ENCODE data around the gene HELZ.

Gene HELZ

DNA sequence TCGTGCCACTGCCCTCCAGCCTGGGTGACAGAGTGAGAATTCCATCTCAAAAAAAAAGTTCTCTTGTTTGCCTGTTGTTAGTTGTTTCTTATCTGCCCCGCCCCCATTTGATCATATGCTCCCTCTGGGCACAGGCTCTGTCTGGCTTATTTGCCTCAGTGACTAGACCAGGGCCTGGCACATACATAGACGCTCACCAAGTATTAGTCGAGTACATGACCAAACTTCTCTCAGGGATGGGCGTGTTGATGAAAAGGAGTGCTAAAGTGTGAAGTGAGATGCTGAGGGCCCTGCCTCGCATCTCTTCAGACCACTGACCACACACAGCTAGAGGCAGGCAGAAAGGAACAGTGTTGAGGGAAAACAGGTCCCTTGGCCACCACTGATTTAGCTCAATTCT, 3.3 kb upstream of the HELZ start:
- Histone ChIP-seq H3K36me3 (ENCODE audit: control insufficient read depth, insufficient read depth, low read length) (no peaks in the 10 kb centered on the region), H3K27me3 (ENCODE audit: control insufficient read depth, insufficient read depth, low read length, poor library complexity, severe bottlenecking) (peaks cover 13% of the 10 kb centered on the region), H3K27ac (ENCODE audit: insufficient read depth, low read depth, low read length, poor library complexity, severe bottlenecking) (no peak overlapping the region), H3K9me3 (ENCODE audit: control insufficient read depth, low read length) (no peaks in the 10 kb centered on the region), H3K4me3 (ENCODE audit: insufficient read depth, low read depth, low read length) (no peak overlapping the region), H3K4me1 (ENCODE audit: control insufficient read depth, insufficient read depth, low read length) (no peaks in the 10 kb centered on the region)
- 95 to 96% methylated on average over 6 of the region's 6 CpGs for WGBS, 2 experiments

DNA sequence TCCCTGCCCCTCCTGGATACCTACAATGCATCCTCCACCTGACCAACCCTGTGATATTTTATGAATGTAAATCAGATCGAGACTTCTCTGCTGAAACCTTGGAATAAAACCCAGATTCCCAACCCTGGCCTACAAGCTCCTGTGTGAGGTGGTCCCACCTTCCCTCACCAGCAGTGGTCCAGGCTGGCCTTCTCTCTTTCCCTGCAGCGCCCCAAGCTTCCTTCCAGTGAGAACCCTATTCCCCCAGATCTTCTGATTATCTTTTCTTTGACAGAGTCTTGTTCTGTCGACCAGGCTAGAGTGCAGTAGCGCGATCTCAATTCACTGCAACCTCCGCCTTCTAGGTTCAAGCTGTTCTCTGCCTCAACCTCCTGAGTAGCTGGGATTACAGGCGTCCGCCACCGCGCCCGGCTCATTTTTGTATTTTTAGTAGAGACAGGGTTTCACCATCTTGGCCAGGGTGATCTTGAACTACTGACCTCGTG, 2.5 kb upstream of the HELZ start:
- no peak overlapping the region for H3K27ac ChIP-seq (ENCODE audit: insufficient read depth, low read depth, low read length, poor library complexity, severe bottlenecking)
- no peaks in the 10 kb centered on the region for H3K9me3 ChIP-seq (ENCODE audit: control insufficient read depth, low read length)
- 92 to 93% methylated on average over 12 of the region's 12 CpGs for WGBS, 2 experiments
- no peaks in the 10 kb centered on the region for H3K4me1 ChIP-seq (ENCODE audit: control insufficient read depth, insufficient read depth, low read length)
- H3K27me3 ChIP-seq (ENCODE audit: control insufficient read depth, insufficient read depth, low read length, poor library complexity, severe bottlenecking) = peaks cover 13% of the 10 kb centered on the region
- no peak overlapping the region for H3K4me3 ChIP-seq (ENCODE audit: insufficient read depth, low read depth, low read length)
- H3K36me3 ChIP-seq (ENCODE audit: control insufficient read depth, insufficient read depth, low read length) = no peaks in the 10 kb centered on the region

DNA sequence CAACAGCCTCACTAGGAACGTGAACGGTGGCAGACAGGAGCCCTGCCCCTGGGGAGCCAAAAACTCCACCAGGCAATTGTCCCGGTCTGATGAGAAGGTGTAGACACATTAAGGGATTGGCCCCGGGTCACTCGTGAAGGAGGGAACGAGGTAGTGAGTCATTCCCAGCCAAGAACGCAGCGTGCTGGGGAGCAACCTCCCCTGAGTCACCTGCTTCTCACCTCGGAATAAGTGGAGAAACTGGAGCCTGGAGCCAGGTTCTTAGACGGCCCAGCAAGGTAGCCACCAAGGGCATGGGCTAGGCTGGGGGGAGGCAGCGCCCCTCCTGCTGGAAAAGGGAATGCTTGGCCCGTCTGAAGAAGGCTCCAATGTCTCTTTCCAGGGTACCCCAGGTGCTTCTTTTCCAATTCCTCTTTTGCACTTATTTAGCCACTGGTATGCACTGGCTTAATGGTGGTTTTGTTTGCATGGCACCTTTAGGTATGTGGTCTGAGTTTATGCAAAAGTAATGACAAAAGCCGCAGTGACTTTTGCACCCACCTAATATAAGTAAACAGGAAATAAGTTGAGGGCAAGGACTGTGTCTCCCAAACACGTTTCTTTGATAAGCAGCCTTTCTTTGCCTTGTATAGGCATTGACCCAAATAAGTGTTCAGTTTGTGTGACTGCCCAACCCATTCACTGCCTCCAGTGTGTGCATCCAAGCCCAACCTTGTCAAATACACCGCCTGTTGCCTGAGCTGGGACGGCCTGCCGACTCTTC, 1.8 kb upstream of the HELZ start:
- Histone ChIP-seq H3K36me3 (ENCODE audit: control insufficient read depth, insufficient read depth, low read length) (no peaks in the 10 kb centered on the region), H3K27me3 (ENCODE audit: control insufficient read depth, insufficient read depth, low read length, poor library complexity, severe bottlenecking) (peaks cover 13% of the 10 kb centered on the region), H3K9me3 (ENCODE audit: control insufficient read depth, low read length) (no peaks in the 10 kb centered on the region), H3K27ac (ENCODE audit: insufficient read depth, low read depth, low read length, poor library complexity, severe bottlenecking) (no peak overlapping the region), H3K4me3 (ENCODE audit: insufficient read depth, low read depth, low read length) (peak overlapping the region; percentile 92), H3K4me1 (ENCODE audit: control insufficient read depth, insufficient read depth, low read length) (no peaks in the 10 kb centered on the region)
- WGBS, 2 experiments = 29 to 33% methylated on average over 17 of the region's 17 CpGs

GRCh38 chr17:67246403-67246652, 1.3 kb upstream of the HELZ start:
- peak overlapping the region; percentile 92 for H3K4me3 ChIP-seq (ENCODE audit: insufficient read depth, low read depth, low read length)
- no peak overlapping the region for H3K27ac ChIP-seq (ENCODE audit: insufficient read depth, low read depth, low read length, poor library complexity, severe bottlenecking)
- no peaks in the 10 kb centered on the region for H3K36me3 ChIP-seq (ENCODE audit: control insufficient read depth, insufficient read depth, low read length)
- peaks cover 13% of the 10 kb centered on the region for H3K27me3 ChIP-seq (ENCODE audit: control insufficient read depth, insufficient read depth, low read length, poor library complexity, severe bottlenecking)
- H3K4me1 ChIP-seq (ENCODE audit: control insufficient read depth, insufficient read depth, low read length) = no peaks in the 10 kb centered on the region
- no peaks in the 10 kb centered on the region for H3K9me3 ChIP-seq (ENCODE audit: control insufficient read depth, low read length)
- WGBS, 2 experiments = 3 to 4% methylated on average over 8 of the region's 8 CpGs

DNA sequence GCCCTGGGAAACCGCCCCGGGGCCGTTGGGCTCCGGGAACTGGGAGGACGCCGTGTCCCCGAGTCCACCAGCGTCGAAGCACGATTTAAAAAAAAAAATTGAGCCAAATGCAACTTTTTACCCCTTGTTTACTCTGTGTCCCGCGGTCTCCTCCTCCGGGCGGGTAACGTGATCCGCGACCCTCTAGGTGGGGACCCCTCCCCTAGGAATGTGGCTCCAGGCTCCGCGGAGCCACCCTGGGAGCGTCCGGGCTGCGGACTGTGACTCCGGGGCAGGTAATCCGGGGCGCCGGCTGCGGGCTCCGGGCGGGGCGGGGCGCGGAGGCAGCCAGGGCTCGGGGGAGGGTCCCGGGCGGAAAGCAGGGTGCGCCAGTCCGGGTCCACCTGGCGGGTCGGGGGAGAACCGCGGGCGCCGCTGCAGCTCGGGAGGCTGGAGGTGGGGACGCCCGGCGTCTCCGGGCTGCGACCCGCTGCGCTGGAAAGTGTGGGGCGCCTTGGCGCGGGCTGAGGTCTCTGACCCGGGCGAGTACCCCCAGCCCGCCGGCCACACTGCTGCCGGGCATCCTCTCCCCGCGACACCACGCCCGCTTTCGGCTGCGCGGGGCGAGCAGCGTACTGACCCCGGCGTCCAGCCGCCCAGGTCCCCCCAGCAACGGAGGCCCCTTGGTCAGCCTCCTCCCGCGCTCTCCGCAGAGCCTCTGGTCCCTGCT, 852 bp upstream of the HELZ start:
- peak overlapping the region; percentile 92 for H3K4me3 ChIP-seq (ENCODE audit: insufficient read depth, low read depth, low read length)
- H3K27ac ChIP-seq (ENCODE audit: insufficient read depth, low read depth, low read length, poor library complexity, severe bottlenecking) = peak overlapping the region; percentile 68
- WGBS, 2 experiments = 0% methylated on average over 75 of the region's 75 CpGs
- peaks cover 13% of the 10 kb centered on the region for H3K27me3 ChIP-seq (ENCODE audit: control insufficient read depth, insufficient read depth, low read length, poor library complexity, severe bottlenecking)
- no peaks in the 10 kb centered on the region for H3K36me3 ChIP-seq (ENCODE audit: control insufficient read depth, insufficient read depth, low read length)
- H3K9me3 ChIP-seq (ENCODE audit: control insufficient read depth, low read length) = no peaks in the 10 kb centered on the region
- H3K4me1 ChIP-seq (ENCODE audit: control insufficient read depth, insufficient read depth, low read length) = no peaks in the 10 kb centered on the region

- H3K36me3 ChIP-seq (ENCODE audit: control insufficient read depth, insufficient read depth, low read length) = no peaks in the 10 kb centered on the region
- H3K4me3 ChIP-seq (ENCODE audit: insufficient read depth, low read depth, low read length) = peak overlapping the region; percentile 92
- no peaks in the 10 kb centered on the region for H3K9me3 ChIP-seq (ENCODE audit: control insufficient read depth, low read length)
- no peaks in the 10 kb centered on the region for H3K4me1 ChIP-seq (ENCODE audit: control insufficient read depth, insufficient read depth, low read length)
- 1% methylated on average over 45 to 47 of the region's 47 CpGs for WGBS, 2 experiments
- peaks cover 13% of the 10 kb centered on the region for H3K27me3 ChIP-seq (ENCODE audit: control insufficient read depth, insufficient read depth, low read length, poor library complexity, severe bottlenecking)
- peak overlapping the region; percentile 47 for H3K27ac ChIP-seq (ENCODE audit: insufficient read depth, low read depth, low read length, poor library complexity, severe bottlenecking)
These were observed 444 bp downstream of the HELZ start for GRCh38 chr17:67244431-67245072.

DNA sequence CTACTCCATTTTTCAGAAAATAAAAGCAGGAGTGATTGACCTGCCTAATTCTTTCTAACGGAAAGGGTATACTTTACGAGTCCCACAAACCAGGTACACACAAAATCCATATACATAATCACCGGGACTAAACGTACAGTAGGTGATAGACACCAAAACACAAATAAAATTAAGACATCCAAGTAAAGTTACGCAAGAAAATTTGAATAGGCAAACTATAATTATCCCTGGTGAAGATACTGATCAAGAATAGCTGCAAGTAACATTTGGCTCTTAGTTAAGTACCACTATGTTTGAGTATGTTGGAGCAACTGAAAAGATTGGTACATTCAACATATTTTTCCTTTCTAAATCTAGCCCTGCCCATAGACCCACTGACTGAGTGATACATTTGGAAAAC, 1.7 kb downstream of the HELZ start:
- Histone ChIP-seq H3K27me3 (ENCODE audit: control insufficient read depth, insufficient read depth, low read length, poor library complexity, severe bottlenecking) (peaks cover 13% of the 10 kb centered on the region), H3K4me3 (ENCODE audit: insufficient read depth, low read depth, low read length) (no peak overlapping the region)

GRCh38 chr17:67241719-67242341, 3.2 kb downstream of the HELZ start:
- Histone ChIP-seq H3K4me3 (ENCODE audit: insufficient read depth, low read depth, low read length) (no peak overlapping the region), H3K9me3 (ENCODE audit: control insufficient read depth, low read length) (no peaks in the 10 kb centered on the region), H3K27ac (ENCODE audit: insufficient read depth, low read depth, low read length, poor library complexity, severe bottlenecking) (no peak overlapping the region), H3K27me3 (ENCODE audit: control insufficient read depth, insufficient read depth, low read length, poor library complexity, severe bottlenecking) (peaks cover 8% of the 10 kb centered on the region), H3K4me1 (ENCODE audit: control insufficient read depth, insufficient read depth, low read length) (no peaks in the 10 kb centered on the region), H3K36me3 (ENCODE audit: control insufficient read depth, insufficient read depth, low read length) (peaks cover 6% of the 10 kb centered on the region)
- whole genome bisulfite sequencing, 2 experiments = 86 to 96% methylated on average over 7 of the region's 7 CpGs

More for the DNA sequence above, 1.7 kb downstream of the HELZ start:
- H3K27ac ChIP-seq (ENCODE audit: insufficient read depth, low read depth, low read length, poor library complexity, severe bottlenecking) = no peak overlapping the region
- no peaks in the 10 kb centered on the region for H3K4me1 ChIP-seq (ENCODE audit: control insufficient read depth, insufficient read depth, low read length)
- H3K9me3 ChIP-seq (ENCODE audit: control insufficient read depth, low read length) = no peaks in the 10 kb centered on the region
- H3K36me3 ChIP-seq (ENCODE audit: control insufficient read depth, insufficient read depth, low read length) = peaks cover 6% of the 10 kb centered on the region
- 86 to 96% methylated on average over 5 of the region's 5 CpGs for WGBS, 2 experiments

DNA sequence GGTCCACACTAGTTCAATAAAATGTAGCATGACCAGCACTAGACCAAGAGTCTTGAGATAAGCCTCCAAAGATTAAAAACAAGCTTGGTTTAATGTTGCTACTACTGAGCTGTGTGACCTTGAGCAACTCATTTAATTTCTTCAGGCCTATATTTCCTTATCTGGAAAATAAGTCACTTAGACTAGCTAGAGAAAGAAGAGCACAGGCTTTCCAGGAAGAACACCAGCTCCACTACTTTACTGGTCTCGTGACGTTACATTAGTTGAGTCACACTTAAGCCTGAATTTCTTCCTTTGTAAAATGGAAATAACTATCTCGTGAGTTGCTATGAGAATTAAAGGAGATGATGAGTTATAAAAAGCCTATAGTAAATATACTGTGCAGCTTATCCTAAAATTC, 5.4 kb downstream of the HELZ start:
- H3K9me3 ChIP-seq (ENCODE audit: control insufficient read depth, low read length) = no peaks in the 10 kb centered on the region
- no peak overlapping the region for H3K27ac ChIP-seq (ENCODE audit: insufficient read depth, low read depth, low read length, poor library complexity, severe bottlenecking)
- WGBS, 2 experiments = 94% methylated on average over 2 to 3 of the region's 3 CpGs
- H3K4me1 ChIP-seq (ENCODE audit: control insufficient read depth, insufficient read depth, low read length) = no peaks in the 10 kb centered on the region
- no peak overlapping the region for H3K4me3 ChIP-seq (ENCODE audit: insufficient read depth, low read depth, low read length)
- no peaks in the 10 kb centered on the region for H3K27me3 ChIP-seq (ENCODE audit: control insufficient read depth, insufficient read depth, low read length, poor library complexity, severe bottlenecking)
- peaks cover 13% of the 10 kb centered on the region for H3K36me3 ChIP-seq (ENCODE audit: control insufficient read depth, insufficient read depth, low read length)

- no peaks in the 10 kb centered on the region for H3K4me1 ChIP-seq (ENCODE audit: control insufficient read depth, insufficient read depth, low read length)
- H3K4me3 ChIP-seq (ENCODE audit: insufficient read depth, low read depth, low read length) = no peak overlapping the region
- H3K27ac ChIP-seq (ENCODE audit: insufficient read depth, low read depth, low read length, poor library complexity, severe bottlenecking) = no peak overlapping the region
- no peaks in the 10 kb centered on the region for H3K27me3 ChIP-seq (ENCODE audit: control insufficient read depth, insufficient read depth, low read length, poor library complexity, severe bottlenecking)
- no peaks in the 10 kb centered on the region for H3K9me3 ChIP-seq (ENCODE audit: control insufficient read depth, low read length)
- peaks cover 13% of the 10 kb centered on the region for H3K36me3 ChIP-seq (ENCODE audit: control insufficient read depth, insufficient read depth, low read length)
- 94 to 95% methylated on average over 5 of the region's 5 CpGs for WGBS, 2 experiments
These were observed 6.0 kb downstream of the HELZ start for GRCh38 chr17:67238991-67239390.
